GM19193 (cell line): ENCODE measurements around the gene GTF2A1.

Experiments used
- POLR2A ChIP-seq: IDR thresholded peaks from 4 replicates; pipeline ENCODE4 v1.6.1; 2011; ENCODE audit not compliant: insufficient read depth, insufficient read length; ENCODE audit errors: extremely low read depth

Gene GTF2A1

GRCh38 chr14:81169267-81169666, 51.5 kb downstream of the GTF2A1 start:
- no peak for TF ChIP-seq POLR2A

DNA sequence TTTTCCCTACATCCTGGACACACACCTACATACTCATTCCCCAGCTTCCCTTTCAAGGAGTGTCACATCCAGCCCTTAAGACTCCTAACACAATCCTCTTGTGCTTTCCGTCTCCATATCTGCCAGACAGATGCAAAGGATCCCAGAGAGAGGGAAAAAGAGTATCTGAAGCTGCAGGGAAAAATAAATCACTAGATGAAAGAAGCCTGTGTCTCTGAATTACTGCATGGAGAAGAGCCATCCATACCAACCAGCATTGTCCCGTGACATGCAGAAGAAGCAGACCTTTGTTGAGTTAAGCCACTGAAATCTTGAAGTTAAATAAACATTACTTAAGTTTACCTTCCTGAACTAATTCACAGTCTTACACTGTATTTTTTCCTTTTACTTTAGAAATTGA, 54.6 kb downstream of the GTF2A1 start:
- no peak for TF ChIP-seq POLR2A

DNA sequence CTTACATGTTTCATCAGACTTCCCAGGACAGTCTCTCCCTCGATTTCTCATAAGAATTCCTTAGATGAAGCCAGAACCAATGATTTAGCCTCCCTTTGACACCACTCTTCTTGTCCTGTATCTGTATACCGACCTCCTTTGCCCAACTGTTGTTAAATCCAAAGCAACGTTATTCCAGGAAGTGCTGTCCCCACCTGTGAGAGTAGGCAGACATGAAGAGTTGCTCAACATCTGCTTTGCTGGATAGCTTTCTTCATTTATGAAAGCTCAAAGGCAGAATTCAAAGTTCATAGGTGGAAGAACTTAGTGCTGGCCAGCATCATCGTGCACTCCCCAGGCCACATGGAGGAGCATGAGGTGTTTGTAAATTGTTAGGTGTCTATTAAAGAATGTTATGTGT, 55.6 kb downstream of the GTF2A1 start:
- TF ChIP-seq POLR2A: no peak

DNA sequence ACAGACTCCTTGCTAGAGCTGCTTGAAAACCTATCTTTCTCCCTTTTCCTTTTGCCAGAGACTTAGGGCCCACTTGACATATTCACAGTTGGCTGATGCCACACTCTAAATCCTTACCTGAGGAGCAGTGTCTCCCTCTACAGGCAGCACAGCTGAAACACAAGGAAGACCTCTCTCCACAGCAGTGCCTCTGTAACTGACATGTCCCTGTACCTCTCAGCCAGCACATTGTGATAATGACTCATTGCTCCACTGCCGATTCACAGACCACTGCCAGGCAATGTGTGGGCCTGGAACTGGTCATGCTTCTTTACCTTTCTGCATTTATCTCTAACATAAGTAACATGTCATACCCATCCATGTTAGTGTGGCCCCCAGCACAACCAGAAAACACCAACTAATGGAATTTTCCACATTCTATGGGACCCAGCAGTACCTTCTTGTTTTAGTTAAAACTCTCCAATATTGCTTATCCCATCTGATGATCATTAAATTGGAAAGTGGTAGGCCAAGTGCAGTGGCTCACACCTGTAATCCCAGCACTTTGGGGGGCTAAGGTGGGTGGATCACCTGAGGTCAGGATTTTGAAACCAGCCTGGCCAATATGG, 56.5 kb downstream of the GTF2A1 start:
- TF ChIP-seq POLR2A: no peak

- no peak for TF ChIP-seq POLR2A
Measured at GRCh38 chr14:81162941-81163340, 57.8 kb downstream of the GTF2A1 start.

DNA sequence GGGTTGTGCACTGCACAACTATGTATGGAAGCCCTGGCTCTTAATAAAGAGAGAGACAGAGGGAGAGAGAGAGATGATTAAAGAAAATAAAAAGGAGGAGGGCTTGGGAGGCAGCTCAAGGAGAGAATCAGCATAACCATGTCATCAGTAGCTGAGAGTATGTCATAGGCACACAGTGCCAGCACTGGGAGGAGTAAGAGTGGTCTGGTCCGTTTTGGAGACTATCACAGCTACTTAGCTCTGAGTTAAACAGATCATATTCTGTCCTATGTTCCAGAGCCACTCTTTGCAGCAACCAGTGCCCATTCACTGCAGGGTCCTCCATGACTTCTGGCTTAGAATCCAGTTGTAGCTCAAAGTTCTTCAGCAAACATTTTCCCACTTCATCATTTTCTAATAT, 59.0 kb downstream of the GTF2A1 start:
- no peak for TF ChIP-seq POLR2A

GRCh38 chr14:81161088-81161487, 59.7 kb downstream of the GTF2A1 start:
- no peak for TF ChIP-seq POLR2A

GRCh38 chr14:81157431-81157830, 63.3 kb downstream of the GTF2A1 start:
- no peak for TF ChIP-seq POLR2A

GRCh38 chr14:81153187-81153586, 67.6 kb downstream of the GTF2A1 start:
- no peak for TF ChIP-seq POLR2A

GRCh38 chr14:81148635-81149034, 72.1 kb downstream of the GTF2A1 start:
- TF ChIP-seq POLR2A: no peak

- TF ChIP-seq POLR2A: no peak
Measured at GRCh38 chr14:81147140-81147897, 73.4 kb downstream of the GTF2A1 start.

GRCh38 chr14:81144824-81145603, 75.7 kb downstream of the GTF2A1 start:
- TF ChIP-seq POLR2A: no peak

DNA sequence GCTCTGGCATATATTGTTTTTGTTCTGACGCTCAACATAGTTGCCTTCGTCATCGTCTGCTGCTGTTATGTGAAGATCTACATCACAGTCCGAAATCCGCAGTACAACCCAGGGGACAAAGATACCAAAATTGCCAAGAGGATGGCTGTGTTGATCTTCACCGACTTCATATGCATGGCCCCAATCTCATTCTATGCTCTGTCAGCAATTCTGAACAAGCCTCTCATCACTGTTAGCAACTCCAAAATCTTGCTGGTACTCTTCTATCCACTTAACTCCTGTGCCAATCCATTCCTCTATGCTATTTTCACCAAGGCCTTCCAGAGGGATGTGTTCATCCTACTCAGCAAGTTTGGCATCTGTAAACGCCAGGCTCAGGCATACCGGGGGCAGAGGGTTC, 77.0 kb downstream of the GTF2A1 start:
- TF ChIP-seq POLR2A: no peak

DNA sequence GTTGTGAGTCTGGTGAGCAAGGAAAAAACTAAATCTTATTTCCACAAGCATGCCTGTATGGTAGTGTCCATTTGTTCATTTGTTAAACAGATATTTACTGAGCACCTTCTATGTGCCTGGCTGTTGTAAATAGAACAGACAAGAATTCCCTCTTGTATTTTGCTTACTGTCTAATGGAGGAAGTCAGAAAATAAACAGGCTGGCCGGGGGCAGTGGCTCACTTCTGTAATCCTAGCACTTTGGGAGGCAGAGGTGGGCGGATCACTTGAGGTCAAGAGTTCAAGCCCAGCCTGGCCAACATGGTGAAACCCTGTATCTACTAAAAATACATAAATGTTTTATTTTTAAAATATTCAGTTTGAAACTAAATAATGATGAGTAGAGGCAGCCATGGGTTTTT, 79.3 kb downstream of the GTF2A1 start:
- TF ChIP-seq POLR2A: no peak

DNA sequence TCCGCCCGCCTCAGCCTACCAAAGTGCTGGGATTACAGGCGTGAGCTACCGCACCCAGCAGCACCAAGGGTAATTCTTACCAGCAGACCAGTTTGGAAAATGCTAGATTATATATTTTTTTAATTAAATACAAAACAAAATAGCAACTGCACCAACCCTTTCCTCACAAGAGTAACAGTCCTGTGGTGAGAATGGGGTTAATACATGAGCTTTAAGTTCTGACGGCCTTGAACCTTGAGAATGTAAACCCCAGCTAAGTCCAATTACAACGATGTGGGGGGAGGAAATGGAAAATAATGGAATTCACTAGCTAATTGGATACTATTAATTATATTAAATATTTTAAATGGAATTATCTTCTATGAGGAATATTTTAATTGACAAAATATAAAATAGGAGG, 82.3 kb downstream of the GTF2A1 start:
- no peak for TF ChIP-seq POLR2A

GRCh38 chr14:81137316-81137715, 83.4 kb downstream of the GTF2A1 start:
- no peak for TF ChIP-seq POLR2A

DNA sequence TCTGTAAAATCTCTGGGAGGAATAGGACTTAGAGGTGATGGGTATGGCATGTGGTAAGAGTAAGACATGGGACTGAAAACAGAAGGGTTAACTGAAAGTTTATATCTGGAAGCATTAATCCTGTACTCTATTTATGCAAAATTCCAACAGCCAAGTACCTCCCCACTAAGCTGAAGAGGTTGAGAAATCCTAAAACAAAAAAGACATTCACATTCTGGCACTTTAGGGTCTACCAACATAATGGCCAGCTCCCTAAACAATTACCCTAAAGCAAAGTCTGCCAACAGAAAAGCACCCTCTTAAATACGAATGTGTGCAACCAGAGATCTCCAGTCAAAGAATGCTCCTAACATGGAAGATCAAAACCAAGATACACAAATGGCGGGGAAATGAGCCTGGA, 87.4 kb downstream of the GTF2A1 start:
- TF ChIP-seq POLR2A: no peak

DNA sequence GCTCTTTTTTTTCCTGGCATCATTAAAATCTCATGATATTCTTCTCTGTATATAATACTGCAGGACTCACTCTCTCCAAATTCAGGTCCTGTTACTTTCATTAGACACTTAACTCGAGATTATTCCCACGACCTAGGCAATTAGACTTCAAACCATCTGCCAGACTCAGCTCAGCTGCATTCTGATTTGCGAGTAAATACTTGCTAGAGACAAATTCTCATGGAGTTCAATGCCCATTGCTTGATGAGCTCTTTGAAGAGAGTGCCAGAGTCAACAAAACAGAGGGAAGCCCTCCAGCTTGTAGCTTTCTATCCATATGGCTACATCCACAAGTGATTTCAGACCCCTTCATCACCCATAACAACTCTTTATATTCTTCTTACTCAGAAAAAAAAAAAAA, 88.3 kb downstream of the GTF2A1 start:
- no peak for TF ChIP-seq POLR2A
